Activated gamma-delta T cell treated with anti-CD3 and anti-CD28 coated beads, Interleukin-2, amount 50 U/mL, for 16 hours (primary cell): ENCODE results near the gene HAPSTR1.

Source experiments
- DNase-seq: peaks from one replicate; pipeline ENCODE4 v3.0.0-alpha.2; 2020; ENCODE audit warnings: low read depth

Gene HAPSTR1

DNA sequence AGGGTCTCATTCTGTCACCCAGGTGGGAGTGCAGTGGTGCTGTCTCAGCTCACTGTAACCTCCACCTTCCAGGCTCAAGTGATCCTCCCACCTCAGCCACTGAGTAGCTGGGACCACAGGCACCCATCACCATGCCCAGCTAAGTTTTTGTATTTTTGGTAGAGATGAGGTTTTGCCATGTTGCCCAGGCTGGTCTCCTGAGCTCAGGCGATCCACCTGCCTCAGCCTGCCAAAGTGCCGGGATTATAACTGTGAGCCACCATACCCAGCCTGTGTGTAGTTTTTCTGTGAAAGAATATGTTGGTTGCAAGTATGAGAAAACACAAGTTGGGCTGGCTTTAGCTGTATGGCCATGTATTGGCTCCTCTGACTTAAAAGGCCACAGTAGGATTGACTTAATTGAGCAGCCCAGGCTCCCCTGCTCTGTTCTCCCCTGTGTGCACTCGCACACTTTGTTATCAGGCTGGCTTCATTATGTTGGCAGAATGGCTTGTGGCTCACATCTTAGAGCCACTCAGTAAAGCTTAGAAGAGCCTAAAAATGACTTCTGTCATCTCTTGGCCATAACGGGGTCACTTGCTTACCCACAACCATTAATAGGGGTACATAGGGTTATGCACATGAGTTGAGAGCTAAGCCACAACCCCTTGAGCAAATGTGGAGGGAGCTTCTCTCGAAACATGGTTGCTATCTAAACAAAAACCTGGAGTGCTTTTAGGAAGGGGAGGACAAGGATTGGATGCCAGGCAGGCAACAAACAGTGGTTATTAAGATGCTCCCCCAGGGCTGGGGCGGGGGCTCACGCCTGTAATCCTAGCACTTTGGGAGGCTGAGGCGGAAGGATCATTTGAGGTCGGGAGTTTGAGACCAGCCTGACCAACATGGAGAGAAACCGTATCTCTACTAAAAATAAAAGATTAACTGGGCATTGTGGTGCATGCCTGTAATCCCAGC is 6.1 kb downstream of the HAPSTR1 start:
- DNase-seq = no peak

- DNase-seq = no peak
These were observed 7.1 kb downstream of the HAPSTR1 start for GRCh38 chr16:9098377-9099090.

DNA sequence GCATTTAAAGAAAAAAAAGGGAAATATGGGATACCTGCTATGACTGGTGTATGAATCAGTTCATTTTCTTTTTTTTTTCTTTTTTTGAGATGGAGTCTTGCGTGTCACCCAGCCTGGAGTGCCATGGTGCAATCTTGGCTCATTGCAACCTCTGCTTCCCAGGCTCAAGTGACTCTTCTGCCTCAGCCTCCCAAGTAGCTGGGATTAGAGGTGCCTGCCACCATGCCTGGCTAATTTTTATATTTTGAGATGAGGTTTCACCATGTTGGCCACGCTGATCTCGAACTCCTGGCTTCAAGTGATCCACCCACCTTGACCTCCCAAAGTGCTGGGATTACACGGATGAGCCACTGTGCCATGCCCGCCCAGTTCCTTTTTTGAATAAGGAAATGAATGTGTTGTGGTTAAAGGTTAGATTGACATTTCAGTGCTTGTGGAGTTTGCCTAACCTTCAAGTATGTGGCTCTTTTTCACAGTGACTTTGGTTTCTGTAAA is 7.7 kb downstream of the HAPSTR1 start:
- no peak for DNase-seq

- DNase-seq = no peak
These were observed 10.9 kb downstream of the HAPSTR1 start for GRCh38 chr16:9102379-9102778.

DNA sequence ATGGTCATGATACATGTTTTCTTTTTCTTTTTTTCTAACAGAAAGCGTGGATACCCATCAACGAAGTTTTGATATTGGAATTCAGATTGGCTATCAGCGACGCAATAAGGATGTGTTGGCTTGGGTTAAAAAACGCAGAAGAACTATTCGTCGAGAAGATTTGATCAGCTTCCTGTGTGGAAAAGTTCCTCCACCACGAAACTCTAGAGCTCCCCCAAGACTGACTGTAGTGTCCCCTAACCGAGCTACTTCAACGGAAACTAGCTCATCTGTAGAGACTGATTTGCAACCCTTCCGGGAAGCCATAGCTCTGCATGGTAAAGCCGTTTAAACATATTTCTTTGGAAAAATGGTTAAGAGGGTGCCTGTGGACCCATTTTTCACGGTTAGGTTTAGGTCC is 11.5 kb downstream of the HAPSTR1 start:
- DNase-seq = no peak

- no peak for DNase-seq
These were observed 12.1 kb downstream of the HAPSTR1 start for GRCh38 chr16:9103546-9103945.

DNA sequence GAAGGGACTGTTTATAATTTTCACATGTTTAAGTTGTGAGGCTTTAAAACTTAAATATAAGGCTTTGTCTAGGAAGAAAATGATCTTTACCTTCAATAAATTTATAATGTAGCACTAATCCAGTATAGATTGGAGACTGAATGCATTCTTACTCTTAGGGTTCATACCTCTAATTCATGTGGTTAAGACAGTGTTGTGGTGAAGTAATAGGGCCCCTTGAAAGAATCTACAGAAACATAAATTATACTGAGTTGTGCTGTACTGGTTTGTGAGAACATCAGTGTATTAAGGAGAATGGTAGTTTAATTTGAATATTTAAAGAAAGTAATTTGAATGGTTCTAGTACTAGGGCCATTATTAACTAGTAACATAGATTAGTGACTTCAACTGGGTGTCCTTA is 13.7 kb downstream of the HAPSTR1 start:
- DNase-seq = no peak

GRCh38 chr16:9107025-9107970 is 15.9 kb downstream of the HAPSTR1 start:
- DNase-seq = no peak

DNA sequence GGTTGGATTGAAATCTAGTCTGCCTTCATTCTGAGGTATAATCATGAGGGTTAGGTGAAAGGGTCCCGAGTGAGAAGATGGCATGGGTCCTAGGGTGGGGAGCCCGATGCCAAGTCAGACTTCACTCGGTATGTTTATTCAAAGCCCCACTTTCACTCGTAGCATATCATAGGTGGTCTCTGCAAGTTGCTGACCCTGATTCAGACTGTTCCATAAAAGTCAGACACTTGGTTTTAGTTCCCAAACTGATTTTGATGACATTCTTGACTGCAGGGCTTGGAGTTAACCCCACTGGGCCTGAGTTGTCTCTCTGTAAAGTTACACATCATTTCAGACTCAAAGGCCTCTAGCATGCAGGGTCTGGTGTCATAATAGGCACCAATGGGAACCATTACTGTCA is 17.8 kb downstream of the HAPSTR1 start:
- no peak for DNase-seq

- no peak for DNase-seq
These were observed 20.9 kb downstream of the HAPSTR1 start for GRCh38 chr16:9112166-9112843.

DNA sequence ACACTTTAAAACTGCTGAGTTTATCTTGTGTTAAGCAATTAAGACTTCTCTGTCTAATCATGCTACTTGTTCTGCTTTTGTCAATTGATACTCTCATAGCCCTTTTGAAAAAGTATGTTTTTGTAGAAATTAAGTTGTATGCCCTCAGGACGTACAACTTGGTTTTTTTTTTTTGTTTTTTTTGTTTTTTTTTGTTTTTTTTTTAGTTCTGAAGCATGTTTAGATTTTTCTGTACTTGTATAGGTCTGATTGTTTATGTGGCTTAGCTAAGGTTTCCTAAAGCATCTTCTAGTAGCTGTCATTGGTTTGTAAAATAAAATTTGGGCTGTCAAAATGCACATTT is 21.4 kb downstream of the HAPSTR1 start:
- no peak for DNase-seq

GRCh38 chr16:9113707-9114106 is 22.3 kb downstream of the HAPSTR1 start:
- DNase-seq = no peak

DNA sequence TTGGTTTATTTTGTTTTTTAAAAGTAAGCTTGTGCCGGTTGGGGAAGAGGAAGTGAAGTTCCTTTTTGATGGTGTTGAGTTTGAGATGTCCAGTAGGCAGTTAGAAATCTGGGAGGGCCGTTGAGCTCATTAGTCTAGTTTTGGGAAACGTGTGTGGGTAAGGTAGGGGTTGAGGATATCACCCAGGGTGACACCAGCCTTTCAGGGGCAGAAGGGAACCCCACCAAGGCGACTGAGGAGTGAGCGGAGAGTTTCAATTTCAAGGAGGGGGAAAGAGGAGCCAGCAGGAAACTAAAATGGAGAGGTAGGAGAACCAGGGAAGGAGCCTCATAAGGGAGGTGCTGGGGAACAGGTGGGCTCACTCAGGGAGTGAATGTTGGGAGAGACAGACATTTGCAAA is 22.7 kb downstream of the HAPSTR1 start:
- no peak for DNase-seq

- no peak for DNase-seq
These were observed 23.4 kb downstream of the HAPSTR1 start for GRCh38 chr16:9114842-9115241.

- DNase-seq = no peak
These were observed 23.8 kb downstream of the HAPSTR1 start for GRCh38 chr16:9115277-9115676.

- no peak for DNase-seq
These were observed 24.7 kb downstream of the HAPSTR1 start for GRCh38 chr16:9116141-9116540.

DNA sequence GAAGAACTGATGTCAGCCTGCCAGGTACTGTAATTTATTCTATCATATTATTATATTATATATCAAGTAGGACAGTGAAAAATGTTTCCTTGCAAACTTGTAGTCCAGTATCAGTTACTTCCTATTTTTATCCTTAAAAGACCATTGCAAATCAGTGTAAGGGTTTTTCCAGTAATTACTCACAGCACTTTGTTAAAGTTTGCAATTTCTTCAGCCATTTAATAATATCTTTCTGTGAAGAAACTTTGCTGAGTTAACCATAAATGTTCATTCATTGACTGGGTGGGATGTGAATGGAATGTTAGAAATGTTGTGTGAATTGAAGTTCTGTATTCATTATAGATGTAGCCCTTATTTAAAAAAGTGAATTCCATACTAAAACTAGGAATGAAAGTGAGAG is 26.7 kb downstream of the HAPSTR1 start:
- DNase-seq = no peak

- DNase-seq = no peak
These were observed 28.4 kb downstream of the HAPSTR1 start for GRCh38 chr16:9119795-9120194.

GRCh38 chr16:9122342-9122741 is 30.9 kb downstream of the HAPSTR1 start:
- no peak for DNase-seq

- no peak for DNase-seq
These were observed 31.5 kb downstream of the HAPSTR1 start for GRCh38 chr16:9122969-9123368.

GRCh38 chr16:9123401-9123800 is 32.0 kb downstream of the HAPSTR1 start:
- DNase-seq = no peak

- no peak for DNase-seq
These were observed 32.4 kb downstream of the HAPSTR1 start for GRCh38 chr16:9123871-9124270.
